HG03565 (cell line): Measurements from ENCODE around the gene NEDD4L.

Experiments used
- ATAC-seq: cut with Tn5 transposase; IDR thresholded peaks from one replicate; pipeline ENCODE4 v1.9.1; 2021; ENCODE audit warnings: mild to moderate bottlenecking, moderate library complexity; ENCODE audit not compliant: unreplicated experiment

The NEDD4L gene

DNA sequence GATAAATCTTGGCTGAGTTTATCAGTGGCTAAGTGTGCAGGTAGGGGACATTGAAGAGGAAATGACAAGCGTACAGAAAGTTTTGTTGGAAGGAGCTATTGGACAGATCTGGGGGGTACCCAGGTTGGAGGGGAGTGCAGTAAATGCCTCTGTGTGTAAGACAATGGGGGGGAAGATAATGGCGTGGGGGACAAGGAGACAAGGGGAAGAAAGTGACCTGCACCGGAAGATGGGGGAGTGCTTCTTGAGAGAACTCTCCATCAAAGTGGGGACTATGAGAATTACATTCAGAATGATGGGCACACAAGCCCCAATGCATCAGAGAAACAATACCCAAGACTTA, 394.9 kb downstream of the NEDD4L start:
- no peak for ATAC-seq

DNA sequence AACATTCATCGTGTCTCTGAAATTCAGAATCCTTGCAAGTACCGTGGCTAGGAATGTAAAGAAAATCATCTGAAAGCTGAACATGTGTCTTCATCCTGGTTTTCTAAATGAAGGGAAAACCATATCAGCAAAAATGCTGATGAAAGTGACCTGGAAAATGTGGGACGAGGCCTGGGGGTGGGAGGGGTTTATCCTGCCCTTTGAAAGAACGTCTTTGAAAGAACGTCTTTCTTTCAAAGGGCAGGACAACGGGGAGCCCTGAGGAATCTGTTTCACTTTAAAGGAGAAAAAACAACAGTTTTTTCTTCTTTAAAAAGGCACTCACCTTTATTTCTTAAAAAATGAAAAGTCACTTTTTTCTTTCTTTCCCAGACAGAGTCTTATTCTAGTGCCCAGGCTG, 399.6 kb downstream of the NEDD4L start:
- no peak for ATAC-seq

DNA sequence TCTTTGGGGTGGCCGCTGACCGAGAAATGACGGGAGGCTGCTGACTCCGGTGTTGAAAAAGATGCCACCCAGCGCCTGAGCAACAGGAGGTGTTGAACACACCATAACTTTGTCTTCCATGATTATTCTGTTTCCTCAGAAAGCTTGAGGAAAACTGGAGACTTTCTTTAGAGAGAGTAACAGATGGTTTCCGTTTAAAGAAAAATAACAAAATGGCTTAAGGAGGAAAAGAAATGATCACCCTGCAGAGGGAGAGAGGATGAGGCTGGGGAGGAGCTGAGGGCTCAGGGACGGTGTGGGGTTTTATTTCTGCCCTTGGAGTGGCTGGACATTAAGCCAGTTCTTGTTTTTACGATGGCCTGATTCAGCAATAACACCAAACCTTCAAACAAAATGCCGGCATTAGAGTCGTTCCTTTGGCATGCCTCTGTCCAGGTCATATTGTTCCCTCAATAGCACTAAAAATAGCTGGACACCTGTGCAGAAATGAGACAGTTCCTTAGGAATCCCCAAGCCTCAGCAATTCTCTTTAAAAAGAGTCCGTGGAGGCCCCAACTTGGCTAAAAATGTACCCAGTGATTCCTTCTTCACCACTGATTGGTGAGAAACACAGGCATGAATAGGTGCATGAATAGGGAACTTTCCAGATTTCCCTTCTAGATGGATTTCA, 402.5 kb downstream of the NEDD4L start:
- no peak for ATAC-seq

GRCh38 chr18:58447402-58448095, 403.5 kb downstream of the NEDD4L start:
- no peak for ATAC-seq

- no peak for ATAC-seq
Measured at GRCh38 chr18:58449464-58449863, 405.4 kb downstream of the NEDD4L start.
